Amniotic epithelial cell (primary cell): Measurements from ENCODE around the gene HIVEP1.

Experiments used
- DNase-seq: peaks from one replicate; pipeline ENCODE4 v3.0.0-alpha.2; 2010; ENCODE audit warnings: low read depth

Gene HIVEP1

GRCh38 chr6:12190252-12190651, 178.1 kb downstream of the HIVEP1 start:
- DNase-seq: no peak

GRCh38 chr6:12196326-12196936, 184.3 kb downstream of the HIVEP1 start:
- peak; percentile 50 for DNase-seq

GRCh38 chr6:12198851-12199250, 186.7 kb downstream of the HIVEP1 start:
- no peak for DNase-seq

GRCh38 chr6:12200015-12200564, 188.0 kb downstream of the HIVEP1 start:
- DNase-seq: no peak

GRCh38 chr6:12200761-12201160, 188.6 kb downstream of the HIVEP1 start:
- no peak for DNase-seq

GRCh38 chr6:12203001-12203400, 190.9 kb downstream of the HIVEP1 start:
- DNase-seq: peak; percentile 71

- DNase-seq: peak; percentile 72
Observed at GRCh38 chr6:12208190-12208589, 196.1 kb downstream of the HIVEP1 start.

- DNase-seq: no peak
Observed at GRCh38 chr6:12208673-12209072, 196.6 kb downstream of the HIVEP1 start.
